Activated naive CD4-positive, alpha-beta T cell treated with anti-CD3 and anti-CD28 coated beads, Interleukin-2, amount 10 ng/mL, durations not matched to agents 7 days and 5 days (primary cell): ENCODE data around the gene SLC25A23.
"Not testable (repeated sequence)": the region's sequence is repeated elsewhere in the genome, so short reads cannot be mapped to it uniquely, and the experiment has no call there.

ENCODE experiments used
- CTCF ChIA-PET: fragments of 350-600 bp; sonication (Branson Sonifier 250); formaldehyde crosslinking; loops from one replicate; lab custom pipeline; 2021; ENCODE audit warnings: antibody characterized with exemption; lab: Charles Lee
- DNase-seq: peaks from one replicate; pipeline ENCODE4 v3.0.0-alpha.2; 2020
- H3K27ac Mint-ChIP-seq: one replicate; pipeline ENCODE4 v1.8.0; 2021; ENCODE audit warnings: mild to moderate bottlenecking, moderate library complexity, mixed read lengths
- H3K27me3 Mint-ChIP-seq: one replicate; pipeline ENCODE4 v1.8.0; 2021; ENCODE audit warnings: mild to moderate bottlenecking, mixed read lengths
- H3K36me3 Mint-ChIP-seq: one replicate; pipeline ENCODE4 v1.8.0; 2021; ENCODE audit warnings: mixed read lengths
- H3K4me1 Mint-ChIP-seq: one replicate; pipeline ENCODE4 v1.8.0; 2021; ENCODE audit warnings: mixed read lengths
- H3K4me3 Mint-ChIP-seq: one replicate; pipeline ENCODE4 v1.8.0; 2021; ENCODE audit warnings: mild to moderate bottlenecking, moderate library complexity, mixed read lengths
- H3K9me3 Mint-ChIP-seq: one replicate; pipeline ENCODE4 v1.8.0; 2021; ENCODE audit warnings: mixed read lengths

The SLC25A23 gene

GRCh38 chr19:6429419-6430221 lies 30.0 kb downstream of the SLC25A23 start:
- no peak overlapping the region for H3K27ac Mint-ChIP-seq
- peaks cover 19% of the 10 kb centered on the region for H3K27me3 Mint-ChIP-seq
- H3K4me1 Mint-ChIP-seq = peaks cover 23% of the 10 kb centered on the region
- DNase-seq = no peak
- CTCF ChIA-PET = no interaction called here
- peak overlapping the region; percentile 30 for H3K4me3 Mint-ChIP-seq
- H3K36me3 Mint-ChIP-seq = no peaks in the 10 kb centered on the region
- H3K9me3 Mint-ChIP-seq = peaks cover 3% of the 10 kb centered on the region

GRCh38 chr19:6428692-6429418 lies 30.7 kb downstream of the SLC25A23 start:
- H3K36me3 Mint-ChIP-seq, H3K9me3 Mint-ChIP-seq, CTCF ChIA-PET, H3K27ac Mint-ChIP-seq, DNase-seq, H3K4me3 Mint-ChIP-seq: not testable (repeated sequence)
- peaks cover 23% of the 10 kb centered on the region for H3K4me1 Mint-ChIP-seq
- peaks cover 19% of the 10 kb centered on the region for H3K27me3 Mint-ChIP-seq

GRCh38 chr19:6427131-6427530 lies 32.5 kb downstream of the SLC25A23 start:
- Mint-ChIP-seq H3K4me3 (no peak overlapping the region), H3K27ac (peak overlapping the region; percentile 19), H3K9me3 (peaks cover 3% of the 10 kb centered on the region), H3K4me1 (peaks cover 39% of the 10 kb centered on the region), H3K36me3 (peaks cover 8% of the 10 kb centered on the region), H3K27me3 (peaks cover 18% of the 10 kb centered on the region)
- no peak for DNase-seq
- CTCF ChIA-PET = interaction anchor here (1.4 to 1.6 kb wide), 2 partner anchors 34 to 208 kb away, joined by 3 to 4 read pairs; partner anchors contain the start of gene GTF2F1

- no peak for DNase-seq
- Mint-ChIP-seq H3K27me3 (peaks cover 8% of the 10 kb centered on the region), H3K36me3 (peaks cover 11% of the 10 kb centered on the region), H3K4me1 (peaks cover 42% of the 10 kb centered on the region), H3K9me3 (peaks cover 3% of the 10 kb centered on the region), H3K27ac (peak overlapping the region; percentile 88), H3K4me3 (peak overlapping the region; percentile 69)
- CTCF ChIA-PET = interaction anchor here (0.9 to 1.6 kb wide), 4 partner anchors 9 to 79 kb away, joined by 3 to 5 read pairs (median 3); partner anchors contain the start of gene GTF2F1
Observed at GRCh38 chr19:6425732-6426620, 33.6 kb downstream of the SLC25A23 start.

- peaks cover 42% of the 10 kb centered on the region for H3K4me1 Mint-ChIP-seq
- CTCF ChIA-PET = interaction anchor here (1.0 to 1.6 kb wide), 2 partner anchors 18 to 80 kb away, joined by 3 to 5 read pairs; no protein-coding TSS in a partner anchor
- peak; percentile 100 for DNase-seq
- peaks cover 3% of the 10 kb centered on the region for H3K9me3 Mint-ChIP-seq
- peak overlapping the region; percentile 69 for H3K4me3 Mint-ChIP-seq
- peaks cover 20% of the 10 kb centered on the region for H3K36me3 Mint-ChIP-seq
- H3K27ac Mint-ChIP-seq = peak overlapping the region; percentile 88
- H3K27me3 Mint-ChIP-seq = peaks cover 7% of the 10 kb centered on the region
Observed at GRCh38 chr19:6424939-6425731, 34.5 kb downstream of the SLC25A23 start.

GRCh38 chr19:6424195-6424938 lies 35.2 kb downstream of the SLC25A23 start, which contains the start of gene KHSRP:
KHSRP (minus strand) TSS chr19:6424811; CDS start chr19:6424701, 110 bp downstream.
- Mint-ChIP-seq H3K4me3 (peak within 1 kb of the TSS; percentile 83), H3K36me3 (peaks cover 24% of the 10 kb centered on the region), H3K9me3 (peaks cover 3% of the 10 kb centered on the region), H3K27me3 (peaks cover 3% of the 10 kb centered on the region), H3K4me1 (peaks cover 37% of the 10 kb centered on the region), H3K27ac (peak within 1 kb of the TSS; percentile 88)
- CTCF ChIA-PET = no interaction called here
- DNase-seq = peak; percentile 52

- no peaks in the 10 kb centered on the region for H3K27me3 Mint-ChIP-seq
- peaks cover 3% of the 10 kb centered on the region for H3K9me3 Mint-ChIP-seq
- CTCF ChIA-PET = no interaction called here
- H3K27ac Mint-ChIP-seq = peak overlapping the region; percentile 83
- peaks cover 27% of the 10 kb centered on the region for H3K36me3 Mint-ChIP-seq
- DNase-seq = peak; percentile 64
- H3K4me1 Mint-ChIP-seq = peaks cover 35% of the 10 kb centered on the region
- H3K4me3 Mint-ChIP-seq = peak overlapping the region; percentile 83
Observed at GRCh38 chr19:6423499-6424194, 35.9 kb downstream of the SLC25A23 start.

- no peak for DNase-seq
- H3K27ac Mint-ChIP-seq = no peak overlapping the region
- H3K36me3 Mint-ChIP-seq = peaks cover 31% of the 10 kb centered on the region
- H3K9me3 Mint-ChIP-seq = peaks cover 3% of the 10 kb centered on the region
- no peak overlapping the region for H3K4me3 Mint-ChIP-seq
- H3K27me3 Mint-ChIP-seq = no peaks in the 10 kb centered on the region
- CTCF ChIA-PET = no interaction called here
- H3K4me1 Mint-ChIP-seq = peaks cover 34% of the 10 kb centered on the region
Observed at GRCh38 chr19:6421075-6422014, 38.2 kb downstream of the SLC25A23 start.

- Mint-ChIP-seq H3K4me1 (peaks cover 18% of the 10 kb centered on the region), H3K9me3 (no peaks in the 10 kb centered on the region), H3K36me3 (peaks cover 45% of the 10 kb centered on the region), H3K4me3 (no peak overlapping the region), H3K27me3 (no peaks in the 10 kb centered on the region), H3K27ac (no peak overlapping the region)
- DNase-seq = no peak
- CTCF ChIA-PET = no interaction called here
Observed at GRCh38 chr19:6418562-6418932, 41.0 kb downstream of the SLC25A23 start.

GRCh38 chr19:6417713-6418561 lies 41.7 kb downstream of the SLC25A23 start:
- Mint-ChIP-seq H3K36me3 (peaks cover 41% of the 10 kb centered on the region), H3K4me3 (no peak overlapping the region), H3K27ac (no peak overlapping the region), H3K9me3 (no peaks in the 10 kb centered on the region), H3K4me1 (peaks cover 12% of the 10 kb centered on the region), H3K27me3 (no peaks in the 10 kb centered on the region)
- CTCF ChIA-PET = no interaction called here
- DNase-seq = no peak
